HG02884 (cell line): ENCODE measurements around the gene RBM19.

Experiments
- ATAC-seq: cut with Tn5 transposase; IDR thresholded peaks from one replicate; pipeline ENCODE4 v1.9.1; 2021; ENCODE audit warnings: mild to moderate bottlenecking, moderate library complexity; ENCODE audit not compliant: unreplicated experiment

RBM19 gene

DNA sequence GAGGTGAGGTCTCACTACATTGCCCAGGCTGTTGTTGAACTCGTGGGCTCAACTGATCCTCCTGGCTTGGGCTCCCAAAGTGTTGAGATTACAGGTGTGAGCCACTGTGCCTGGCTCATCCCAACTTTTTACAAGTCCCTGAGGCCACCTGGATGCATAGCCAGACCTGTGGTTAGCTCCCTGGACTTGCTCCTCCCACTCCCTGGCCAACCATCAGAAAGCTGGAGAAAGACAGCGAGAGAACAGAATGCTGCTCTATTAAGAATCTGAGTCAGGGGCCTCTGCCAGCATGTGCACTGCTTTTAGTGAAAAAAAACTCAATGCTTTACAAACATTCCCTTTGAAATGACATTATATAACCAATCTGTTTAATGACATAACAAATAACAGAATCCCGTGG lies 78.2 kb downstream of the RBM19 start:
- no peak for ATAC-seq

DNA sequence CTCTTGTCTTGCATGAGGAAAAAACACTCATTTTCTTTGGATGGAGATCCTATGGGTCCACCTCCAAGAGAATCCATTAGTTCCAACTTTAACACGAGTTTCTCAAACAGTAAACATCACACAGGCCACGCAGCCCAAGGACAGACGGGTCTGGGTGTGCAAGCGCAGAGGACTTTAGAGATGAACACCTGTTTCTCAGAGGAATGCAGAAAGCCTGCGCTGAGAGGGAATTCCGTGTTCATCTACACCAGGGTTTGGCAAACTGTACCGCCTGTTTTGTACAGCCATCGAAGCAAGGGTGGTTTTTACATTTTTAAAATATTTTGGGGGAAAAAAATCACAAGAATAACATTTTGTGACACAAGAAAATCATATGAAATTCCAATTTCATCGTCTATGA lies 79.4 kb downstream of the RBM19 start:
- no peak for ATAC-seq

DNA sequence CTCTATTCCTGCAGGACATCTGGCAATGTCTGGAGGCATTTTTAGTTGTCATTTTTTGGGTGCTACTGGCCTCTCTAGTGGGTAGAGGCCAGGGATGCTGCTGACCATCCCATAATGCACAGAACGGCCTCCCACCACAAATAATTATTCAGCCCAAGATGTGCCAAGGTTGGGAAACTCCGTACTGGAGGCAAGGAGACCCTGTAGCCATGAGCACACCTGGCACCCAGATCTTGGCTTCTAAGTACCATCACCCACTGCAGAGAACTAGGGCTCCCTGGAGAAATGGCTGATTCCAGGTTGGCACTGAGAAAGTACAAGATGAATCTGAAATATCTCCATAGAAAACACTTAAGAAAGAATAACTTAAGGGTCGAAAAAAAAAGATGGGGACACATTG lies 81.7 kb downstream of the RBM19 start:
- ATAC-seq = no peak

DNA sequence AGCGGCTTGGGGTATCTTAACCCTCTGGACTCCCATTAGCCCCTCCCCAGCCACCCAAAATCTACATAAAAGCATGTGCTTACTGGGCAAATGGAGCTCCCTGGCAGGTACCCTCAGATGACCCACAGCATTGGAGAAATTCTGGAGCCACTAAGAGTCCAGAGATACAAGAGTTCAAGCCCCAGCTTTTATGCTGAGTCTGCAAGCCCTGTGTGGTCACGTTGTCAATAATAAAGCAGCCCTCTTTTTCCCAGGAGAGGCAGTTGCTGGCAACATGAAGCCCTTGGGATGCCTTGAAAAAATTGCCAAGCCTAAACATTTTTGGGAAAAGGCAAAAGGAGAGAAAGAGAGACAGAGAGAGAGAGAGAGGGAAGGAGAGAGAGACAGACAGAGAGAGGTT lies 83.4 kb downstream of the RBM19 start:
- no peak for ATAC-seq

DNA sequence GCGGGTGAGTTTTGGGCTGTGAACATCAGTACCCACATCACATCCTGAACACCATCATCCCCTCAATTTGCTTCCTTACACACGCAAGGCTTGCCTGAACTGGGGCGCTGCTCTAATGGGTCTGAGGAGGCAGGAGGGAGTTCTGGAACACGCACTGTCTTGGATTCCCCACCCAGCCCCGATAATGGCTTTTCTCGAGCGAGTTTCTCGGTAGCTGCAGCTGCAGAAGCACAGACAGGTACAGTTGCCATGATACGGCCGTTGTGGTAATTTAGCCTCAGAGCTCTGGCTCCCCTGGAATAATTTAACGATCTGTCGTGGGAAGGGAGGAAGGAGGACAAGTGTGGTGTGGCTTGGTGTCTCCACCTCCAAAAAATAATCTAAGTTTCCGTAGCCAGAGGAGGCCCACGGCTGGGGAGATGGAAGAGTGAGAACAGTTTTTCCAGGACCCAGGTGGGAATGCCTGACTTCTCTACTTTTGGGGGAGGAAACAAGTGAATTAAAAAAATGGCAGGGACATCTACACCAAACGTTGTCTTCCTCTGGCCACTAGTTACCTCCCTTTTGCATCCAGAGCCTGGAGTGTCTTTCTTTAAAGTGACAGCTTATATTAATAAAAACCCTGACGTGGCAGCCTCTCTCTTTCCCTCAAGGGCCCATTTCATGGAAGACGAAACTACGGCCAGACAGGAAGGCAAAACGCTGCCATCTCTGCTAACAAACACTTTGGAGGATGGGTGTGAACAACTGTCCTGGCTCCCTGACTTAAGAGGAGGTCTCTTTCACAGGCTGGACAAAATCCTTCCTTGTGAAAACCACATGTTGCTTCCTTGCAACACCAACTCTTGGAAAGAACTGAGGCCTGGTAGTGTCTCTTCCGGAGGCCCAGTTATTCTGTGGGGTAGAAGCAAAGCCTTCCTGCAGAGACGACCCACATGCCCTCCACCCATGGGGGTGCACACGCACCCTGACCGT lies 84.8 kb downstream of the RBM19 start:
- no peak for ATAC-seq

DNA sequence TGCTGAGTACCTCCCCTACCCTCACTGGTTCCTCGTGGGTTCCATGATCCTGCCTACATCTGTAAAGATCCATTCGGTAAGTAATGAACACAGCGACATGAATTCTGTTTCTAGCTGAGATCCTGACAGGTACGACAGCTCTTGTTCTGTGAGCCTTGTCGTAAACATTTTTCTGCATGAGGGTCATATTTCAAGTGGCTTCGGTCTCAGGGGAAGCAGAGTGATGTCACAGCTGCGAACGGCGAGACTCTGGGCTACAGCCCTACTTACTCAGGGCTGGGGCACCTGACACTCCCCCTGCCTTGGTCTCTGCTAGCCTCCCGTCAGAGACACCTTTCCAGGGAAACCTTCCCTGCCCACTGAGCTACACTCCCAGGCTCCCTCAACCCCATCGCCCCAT lies 85.8 kb downstream of the RBM19 start:
- no peak for ATAC-seq

DNA sequence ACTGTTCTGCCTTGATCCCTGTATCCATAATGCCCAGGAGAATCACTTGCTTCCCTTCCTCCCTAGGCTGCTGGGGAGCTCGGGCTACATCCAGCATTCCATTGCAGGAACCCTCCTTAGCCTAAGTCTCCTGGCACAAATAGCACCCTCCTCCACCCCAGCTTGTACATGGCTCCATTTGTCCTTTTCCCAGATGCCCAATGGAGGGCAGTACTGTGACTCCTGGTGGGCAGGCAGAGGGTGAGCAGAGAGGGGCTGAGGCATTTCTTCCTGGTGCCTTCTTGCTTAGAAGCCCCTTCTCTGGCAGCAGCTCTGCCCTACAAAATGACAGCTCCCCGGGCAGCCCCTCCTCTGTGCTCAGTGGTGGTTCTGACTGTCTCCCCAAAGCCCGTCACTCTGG lies 86.5 kb downstream of the RBM19 start:
- no peak for ATAC-seq

DNA sequence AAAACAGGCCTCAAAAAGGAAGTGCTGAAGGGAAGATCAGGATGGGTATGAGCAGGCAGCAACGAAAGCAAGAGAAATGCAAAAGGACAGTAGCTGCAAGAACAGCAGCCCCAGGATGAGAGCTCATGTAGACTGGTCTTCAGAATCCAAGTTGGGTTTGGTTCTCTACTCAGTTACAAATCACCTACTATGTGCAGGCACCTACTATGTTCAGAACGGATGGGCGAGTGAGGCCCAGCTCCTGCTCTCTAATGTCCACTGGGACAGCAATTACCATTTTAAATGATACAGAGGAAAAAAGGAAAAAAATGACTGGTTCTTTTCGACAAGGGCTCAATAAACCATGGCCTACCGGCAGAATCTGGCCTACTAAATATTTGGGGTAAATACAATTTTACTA lies 88.5 kb downstream of the RBM19 start:
- ATAC-seq = no peak

DNA sequence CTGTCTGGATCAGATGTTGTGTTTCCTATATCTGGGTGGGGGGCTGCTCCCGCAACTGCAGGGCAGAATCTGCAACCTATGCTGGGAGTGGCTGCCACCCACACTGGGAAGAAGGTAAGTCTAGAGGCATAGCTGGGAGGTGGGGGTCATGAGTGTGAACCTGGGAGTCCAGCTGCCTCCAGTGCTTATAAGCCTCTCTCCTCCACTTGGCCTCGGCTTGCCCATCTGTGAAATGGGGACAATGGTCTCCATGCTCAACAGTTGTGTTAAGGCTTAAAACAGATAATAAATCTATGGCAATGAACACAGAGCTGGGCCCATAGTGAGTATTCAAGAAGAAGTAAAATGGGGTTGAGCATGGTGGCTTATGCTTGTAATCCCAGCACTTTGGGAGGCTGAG lies 90.0 kb downstream of the RBM19 start:
- no peak for ATAC-seq

DNA sequence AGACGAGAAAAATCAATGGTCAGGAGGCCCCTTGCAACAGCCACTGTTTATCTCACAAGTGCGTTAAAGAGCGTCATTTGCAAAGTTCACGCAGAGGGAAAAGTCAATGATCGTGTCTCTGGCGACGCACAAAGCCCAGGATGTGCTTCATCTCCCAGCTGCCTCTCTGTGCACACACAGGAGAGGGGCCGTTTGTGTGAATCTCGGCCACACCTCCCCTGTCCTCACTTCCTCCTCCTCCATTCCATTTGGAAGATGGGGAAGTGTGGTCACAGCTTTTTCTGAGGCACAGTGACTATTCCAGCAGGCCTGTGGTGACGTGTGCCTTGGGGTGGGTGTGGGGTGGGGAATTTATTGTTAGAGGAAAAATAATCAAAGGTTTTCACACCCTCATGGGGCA lies 90.4 kb downstream of the RBM19 start:
- ATAC-seq = no peak

DNA sequence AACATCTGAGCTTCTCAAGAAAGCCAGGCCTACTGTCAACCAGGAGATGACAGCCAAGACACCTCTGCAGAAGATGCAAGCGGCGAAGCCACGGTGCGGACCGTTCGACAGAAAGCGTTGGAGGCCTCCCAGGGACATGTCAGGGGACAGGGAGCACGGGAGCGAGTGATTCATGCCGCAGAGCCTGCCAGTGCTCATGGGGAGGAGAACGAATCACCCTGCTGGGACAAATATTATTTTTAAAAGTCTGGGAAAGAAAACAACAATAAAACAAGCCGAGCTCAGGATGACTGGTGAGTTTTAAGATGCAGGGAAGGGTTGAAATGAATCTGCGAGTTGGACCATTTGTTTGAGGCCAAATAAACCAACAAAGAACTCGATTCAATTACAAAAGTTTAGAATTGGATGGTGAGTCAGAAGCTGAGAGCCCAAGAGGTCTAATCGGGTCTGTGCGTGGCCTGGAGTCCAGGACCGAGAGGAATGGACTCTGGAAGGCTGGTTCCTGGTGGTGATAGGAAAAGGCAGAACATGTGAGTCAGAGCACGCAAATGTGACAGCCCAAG lies 91.0 kb downstream of the RBM19 start:
- no peak for ATAC-seq

DNA sequence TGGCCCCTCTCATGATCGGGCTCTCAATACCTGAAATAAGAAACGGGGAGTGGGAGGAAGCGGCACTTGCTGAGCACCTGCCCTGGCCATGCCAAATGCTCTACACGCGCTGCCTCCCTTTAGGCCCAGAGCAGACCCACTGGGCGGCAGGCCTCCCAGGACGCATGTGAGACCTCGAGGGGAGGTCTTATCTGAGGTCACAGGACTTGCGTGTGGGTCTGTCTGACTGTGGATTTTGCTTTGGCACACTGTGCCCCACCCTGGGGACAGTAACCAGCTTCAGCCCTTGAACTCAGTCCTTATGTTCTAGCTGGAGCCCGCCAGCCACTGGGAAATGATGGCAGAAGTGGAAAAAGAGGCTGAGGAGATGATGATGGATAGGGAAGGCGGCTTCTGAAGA lies 91.8 kb downstream of the RBM19 start:
- ATAC-seq = no peak

DNA sequence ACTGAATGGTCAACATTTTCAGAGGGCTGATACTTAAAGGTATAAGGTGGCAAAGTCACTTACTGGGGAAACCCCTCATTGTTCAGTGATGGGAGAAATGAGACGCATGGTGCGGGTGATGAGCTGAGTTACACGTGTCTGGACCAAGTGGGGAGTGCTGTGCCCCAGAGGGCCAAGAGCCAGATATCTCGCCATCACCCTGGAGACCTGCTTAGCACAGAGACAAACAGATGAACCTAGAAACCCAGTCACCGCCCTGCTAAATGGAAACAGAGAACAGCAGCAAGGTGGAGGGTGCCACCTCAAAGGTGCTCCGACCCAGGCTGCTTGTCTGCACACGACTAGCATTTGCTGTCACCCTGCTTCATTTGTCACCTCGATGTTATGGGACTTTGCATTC lies 92.4 kb downstream of the RBM19 start:
- no peak for ATAC-seq

DNA sequence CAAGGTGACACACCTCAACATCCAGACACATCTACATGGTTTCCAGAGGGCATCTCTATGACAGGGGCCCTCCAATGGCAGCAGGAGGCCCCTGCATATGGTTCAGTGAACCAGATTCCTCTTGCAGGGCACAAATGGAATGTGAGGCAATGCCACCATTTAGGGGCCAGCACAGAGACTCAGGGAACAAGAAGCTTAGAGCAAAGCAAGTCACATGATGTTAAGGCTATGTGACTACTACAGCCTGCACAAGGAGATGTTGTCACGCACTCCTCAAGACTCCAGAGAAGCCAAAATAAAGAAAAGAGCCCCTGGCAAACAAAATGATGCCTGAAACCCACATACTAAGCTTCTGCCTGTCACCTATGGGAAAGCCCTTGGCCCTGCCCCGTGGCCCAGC lies 95.2 kb downstream of the RBM19 start:
- ATAC-seq = no peak

DNA sequence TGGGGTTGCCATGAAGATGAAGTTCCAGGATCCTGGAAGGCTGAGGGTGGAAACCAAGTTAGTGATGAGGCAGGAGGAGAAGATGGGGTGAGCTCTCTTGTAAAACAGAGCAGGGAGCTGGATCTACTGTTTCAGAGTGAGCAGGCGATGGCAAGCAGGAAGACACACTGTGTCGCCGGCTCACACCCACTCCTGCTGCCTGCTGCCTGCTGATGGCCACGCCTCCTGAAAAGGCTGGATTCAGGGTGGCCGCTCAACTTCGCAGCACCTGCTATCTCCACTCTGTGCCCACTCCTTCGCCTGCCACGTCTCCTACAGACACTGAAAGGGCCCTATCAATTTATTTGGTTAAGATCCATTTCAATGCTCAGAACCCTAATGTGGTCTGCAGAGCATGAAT lies 96.1 kb downstream of the RBM19 start:
- ATAC-seq = no peak

DNA sequence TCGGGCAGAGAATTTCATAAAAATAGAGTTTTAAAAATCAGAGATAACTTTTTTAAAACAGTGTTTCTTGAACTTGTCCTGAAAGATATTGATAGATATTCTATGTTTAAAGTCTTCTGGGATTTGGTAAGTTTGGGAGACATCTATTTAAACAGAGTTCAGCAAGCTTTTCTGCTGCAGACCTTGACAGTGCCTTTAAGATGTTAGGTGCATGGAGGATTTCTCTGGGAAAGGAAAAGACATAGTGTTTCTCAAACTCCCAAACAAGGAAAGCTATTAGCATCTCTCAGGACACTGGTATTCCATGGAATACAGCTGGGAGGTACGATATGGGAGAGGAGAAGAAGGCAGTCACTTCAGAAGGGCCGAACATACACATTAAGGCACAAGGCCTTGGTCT lies 97.8 kb downstream of the RBM19 start:
- ATAC-seq = no peak

DNA sequence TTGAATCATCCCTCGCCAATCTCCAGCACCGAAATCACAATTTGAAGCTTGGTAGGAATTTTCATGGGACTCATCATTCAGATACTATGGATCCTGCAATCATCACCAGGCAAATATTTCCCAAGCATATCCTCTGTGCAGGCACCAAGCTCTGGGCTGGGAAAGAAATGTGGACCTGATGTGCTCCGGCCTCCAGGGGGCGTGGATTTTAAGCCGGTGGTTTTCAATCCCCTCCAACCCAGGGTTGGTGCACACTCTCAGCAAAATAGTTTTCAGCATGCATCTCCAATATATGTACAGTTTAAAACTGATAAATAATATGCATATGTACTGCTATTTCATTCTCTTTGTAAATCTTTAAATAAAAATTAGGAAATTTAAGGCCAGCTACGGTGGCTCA lies 98.9 kb downstream of the RBM19 start:
- no peak for ATAC-seq

DNA sequence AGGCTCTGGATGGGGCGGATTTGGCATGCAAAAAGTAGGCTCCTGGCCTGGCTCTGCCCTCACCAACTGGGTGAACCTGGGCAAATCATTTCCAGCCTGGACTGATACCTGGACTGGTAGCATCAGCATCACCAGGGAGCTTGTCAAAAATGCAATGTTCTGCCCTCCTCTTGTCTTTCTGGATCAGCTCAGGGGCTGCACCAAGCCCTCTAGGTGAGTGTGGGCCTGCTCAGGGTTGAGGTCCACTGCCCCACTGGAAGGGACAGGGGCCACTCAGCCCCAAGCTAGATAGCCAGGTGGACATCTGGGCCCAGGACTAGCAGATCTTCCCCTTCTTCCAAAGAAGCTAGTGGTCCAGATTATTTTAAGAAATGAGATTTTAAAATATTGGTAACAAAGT lies 99.6 kb downstream of the RBM19 start:
- ATAC-seq = no peak

DNA sequence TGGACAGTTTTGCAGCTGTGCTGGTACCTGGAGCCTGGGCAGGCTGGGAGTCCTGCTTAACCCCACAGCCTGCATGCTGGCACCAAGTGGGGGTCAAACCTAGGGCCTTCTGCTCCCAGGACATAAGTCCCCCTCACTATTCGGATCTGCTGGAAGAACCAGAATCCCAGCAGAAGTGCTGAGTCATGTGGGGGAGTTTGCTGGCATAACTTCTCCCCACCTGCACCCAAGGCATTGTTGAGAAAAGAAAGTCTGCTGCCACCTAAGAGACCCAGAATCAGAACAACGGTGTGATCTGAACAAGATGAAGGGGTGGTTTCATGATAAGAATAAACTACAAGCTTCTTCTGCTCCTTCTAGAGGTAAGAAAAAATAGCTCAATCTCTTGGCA lies 102.7 kb downstream of the RBM19 start:
- no peak for ATAC-seq

DNA sequence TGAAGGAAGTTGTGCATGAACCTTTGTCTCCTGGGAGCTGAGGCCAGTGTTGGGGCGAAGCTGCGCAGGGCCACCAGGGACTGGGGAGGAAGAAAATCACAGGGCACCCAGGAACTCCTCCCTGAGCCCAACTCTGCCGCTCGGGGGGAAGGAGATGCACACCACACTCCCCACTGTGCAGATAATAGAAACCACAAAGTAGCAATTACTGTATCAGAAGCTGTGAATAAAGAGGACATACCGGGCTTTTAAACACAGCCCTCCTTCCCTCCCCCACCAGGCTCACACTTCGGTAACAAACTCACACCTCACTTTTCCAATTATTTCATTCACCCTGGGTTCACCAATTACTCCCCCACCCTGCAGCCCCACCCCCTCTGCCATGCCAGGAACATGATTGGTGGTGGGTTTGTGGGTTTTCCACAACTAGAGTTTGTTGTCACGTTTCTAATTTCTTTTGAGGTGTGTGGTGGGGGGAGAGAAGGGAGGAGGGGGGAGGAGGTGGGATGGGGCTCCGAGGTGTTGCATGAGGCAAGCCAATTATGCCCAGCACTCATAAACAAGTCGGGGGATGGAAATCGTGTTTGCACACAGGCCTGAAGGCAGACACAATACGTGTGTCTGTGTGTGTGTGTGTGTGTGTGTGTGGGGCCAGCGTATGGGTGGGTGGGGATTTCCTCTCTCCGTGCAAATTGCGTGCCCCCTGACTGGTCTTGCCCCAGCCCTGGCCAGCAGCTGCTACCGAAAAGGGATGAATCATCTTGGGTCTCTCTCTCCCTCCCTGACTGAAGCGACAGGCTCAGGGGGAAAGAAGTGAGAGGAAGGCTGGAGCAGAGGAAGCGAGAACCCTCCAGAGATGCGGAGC lies 103.3 kb downstream of the RBM19 start:
- no peak for ATAC-seq

DNA sequence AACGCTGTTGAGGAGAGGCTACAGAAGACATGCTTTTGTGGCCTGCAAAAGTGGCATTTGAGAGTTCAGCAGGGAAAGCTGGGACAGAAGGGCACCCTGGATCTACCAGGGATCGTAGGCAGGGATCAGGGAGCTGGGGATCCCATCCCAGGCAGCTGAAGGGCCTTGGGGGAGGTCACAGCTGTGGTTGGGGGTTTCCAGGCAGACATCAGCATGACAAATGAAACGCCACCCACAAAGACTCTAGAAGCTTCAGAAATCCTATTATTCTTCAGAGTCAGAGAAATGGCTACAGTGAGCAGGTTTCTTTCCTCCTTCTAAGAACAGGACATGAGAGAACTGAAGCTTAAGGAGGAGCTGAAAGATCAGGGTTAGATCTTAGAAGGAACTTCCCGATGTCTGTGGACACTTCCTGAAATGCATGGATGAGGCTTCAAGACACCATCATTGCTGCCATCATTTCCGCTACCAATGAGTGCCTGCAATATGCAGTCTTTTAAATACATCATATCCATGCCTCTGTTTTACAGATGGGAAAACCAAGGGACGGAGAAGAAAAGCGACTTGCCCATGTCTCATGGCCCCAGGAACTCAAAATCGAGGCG lies 104.3 kb downstream of the RBM19 start:
- no peak for ATAC-seq
